GM19099 (cell line): ENCODE measurements around the gene SEMA7A.

Source experiments
- POLR2A ChIP-seq: IDR thresholded peaks from 3 replicates; pipeline ENCODE4 v1.6.1; 2011; ENCODE audit warnings: low read depth; ENCODE audit not compliant: insufficient read length; ENCODE audit errors: extremely low read depth

The SEMA7A gene

DNA sequence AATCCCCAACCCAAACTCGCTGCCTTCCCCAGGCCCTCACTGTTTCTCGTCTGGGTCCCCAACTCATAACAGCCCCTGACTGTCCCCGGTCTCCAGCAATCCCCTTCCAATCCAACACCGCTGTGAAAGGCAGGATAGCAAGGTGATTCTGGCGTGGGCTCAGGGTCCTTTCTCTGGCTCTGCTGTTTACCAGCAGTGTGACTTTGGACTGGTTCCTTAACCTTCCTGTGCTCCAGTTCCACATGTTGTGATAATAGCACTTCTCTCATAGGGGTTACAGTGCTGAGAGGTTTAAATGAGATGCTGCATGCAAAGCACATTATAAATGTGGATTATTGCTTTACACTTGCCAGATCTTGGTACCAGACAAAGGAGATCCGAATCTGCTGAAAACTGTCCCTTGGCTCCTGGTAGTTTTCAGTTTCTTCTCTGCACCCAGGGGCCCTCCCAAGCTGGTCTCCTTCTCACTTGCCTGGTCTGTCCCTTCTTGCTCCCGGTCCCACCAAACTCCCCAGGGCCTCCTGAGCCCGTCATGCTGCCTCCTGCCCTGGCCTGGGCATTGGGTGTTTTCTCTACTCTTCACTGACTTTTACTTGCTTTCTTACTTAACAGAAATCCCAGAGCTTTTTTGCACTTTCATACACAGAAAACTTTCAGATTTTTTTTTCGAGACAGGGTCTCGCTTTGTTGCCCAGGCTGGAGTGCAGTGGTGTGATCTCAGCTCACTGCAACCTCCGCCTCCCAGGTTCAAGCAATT lies 39.5 kb downstream of the SEMA7A start:
- peak; percentile 21 for TF ChIP-seq POLR2A

DNA sequence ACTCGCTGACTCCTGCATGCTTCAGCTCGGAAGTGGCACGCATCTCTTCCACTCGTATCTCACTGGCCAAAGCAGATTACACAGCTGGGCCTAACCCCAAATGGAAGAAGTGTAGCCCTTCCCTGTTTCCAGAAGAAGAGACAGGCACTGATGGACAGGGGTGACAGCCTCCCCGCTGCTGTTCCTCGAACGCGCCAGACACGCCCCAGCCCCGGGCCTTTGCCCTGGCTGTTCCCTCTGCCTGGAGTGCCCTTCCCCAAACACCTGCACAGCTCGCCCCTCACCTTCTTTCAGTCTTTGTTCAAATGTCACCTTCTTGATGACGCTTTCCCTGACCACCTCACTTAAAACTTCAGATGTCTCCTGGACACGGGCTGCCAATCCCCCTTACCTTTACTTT lies 40.3 kb downstream of the SEMA7A start:
- no peak for TF ChIP-seq POLR2A

DNA sequence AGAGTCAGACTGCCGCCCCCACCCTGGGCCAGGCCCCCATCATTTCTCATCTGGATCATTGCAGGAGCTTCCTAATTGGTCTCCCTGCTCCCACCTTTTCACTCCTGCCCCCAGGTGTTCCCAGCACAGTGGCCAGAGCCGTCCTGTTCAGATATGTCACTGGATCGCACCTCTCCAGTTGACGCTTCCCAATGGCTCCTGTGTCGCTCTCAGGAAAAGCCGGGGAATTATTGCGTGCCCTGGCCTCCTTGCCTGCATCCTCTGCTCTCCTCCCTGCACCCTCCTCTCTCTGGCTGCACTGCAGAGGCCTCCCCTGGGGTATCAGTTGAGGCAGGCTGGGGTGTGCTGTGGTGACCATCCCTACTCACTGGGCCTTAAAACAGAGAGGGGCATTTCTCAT lies 40.9 kb downstream of the SEMA7A start:
- no peak for TF ChIP-seq POLR2A

DNA sequence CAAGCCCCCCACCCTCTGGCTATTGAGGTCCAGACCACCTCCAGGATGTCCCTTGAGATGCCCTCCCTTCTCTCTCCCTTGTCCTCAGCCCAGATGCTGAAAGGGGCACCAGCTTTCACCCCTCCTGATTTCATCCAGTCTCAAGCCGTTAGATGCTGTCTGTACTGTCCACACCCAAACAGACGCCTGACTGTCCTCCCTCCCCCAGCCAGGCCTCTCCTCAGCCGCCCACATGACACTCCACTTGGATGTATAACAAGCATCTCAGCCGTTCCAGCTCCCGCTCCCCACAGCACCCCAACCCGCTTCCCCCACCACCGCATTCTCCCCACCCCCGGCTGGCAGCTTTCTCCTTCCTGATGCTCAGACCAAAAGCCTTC lies 41.3 kb downstream of the SEMA7A start:
- TF ChIP-seq POLR2A = no peak

DNA sequence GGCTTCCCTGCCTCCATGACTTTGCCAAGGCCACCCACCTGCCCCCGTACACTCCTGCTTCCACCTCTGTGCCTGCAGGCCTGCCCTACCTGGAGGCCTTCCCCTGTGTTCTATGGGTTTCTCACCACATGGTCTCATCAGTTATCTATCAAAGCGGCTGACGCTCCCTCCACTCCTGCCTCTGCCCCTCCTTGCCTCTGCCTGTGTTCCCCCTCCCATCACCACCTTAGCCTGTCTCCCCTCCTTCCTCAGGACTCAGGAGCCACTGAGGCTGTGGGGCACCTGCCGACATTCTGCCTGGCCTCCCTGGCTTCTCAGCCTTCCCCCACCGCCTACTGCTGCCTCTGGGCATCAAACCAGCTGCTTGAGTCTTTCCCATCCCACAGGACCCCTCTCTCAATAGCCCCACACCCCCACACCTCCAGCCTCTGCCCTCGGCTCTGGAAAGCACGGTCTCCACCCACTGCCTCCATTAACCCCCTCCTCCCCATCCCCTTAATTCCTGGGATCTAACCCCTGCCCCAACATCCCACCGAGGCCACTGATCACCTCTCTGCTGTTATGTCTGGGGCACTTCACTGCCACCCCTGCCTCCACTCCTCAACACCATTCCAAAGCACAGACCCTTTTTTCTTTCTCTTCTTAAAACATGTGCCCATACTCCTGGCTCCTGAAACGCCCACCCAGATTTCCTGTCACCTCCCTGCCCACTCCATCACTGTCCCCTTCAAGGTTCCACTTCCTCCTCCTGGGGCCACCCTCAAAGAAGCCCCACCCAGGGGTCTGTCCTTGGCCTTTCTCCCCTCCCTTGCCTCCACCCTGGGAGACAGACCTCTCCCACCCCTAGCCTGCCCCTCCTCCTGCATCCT lies 41.9 kb downstream of the SEMA7A start:
- no peak for TF ChIP-seq POLR2A

DNA sequence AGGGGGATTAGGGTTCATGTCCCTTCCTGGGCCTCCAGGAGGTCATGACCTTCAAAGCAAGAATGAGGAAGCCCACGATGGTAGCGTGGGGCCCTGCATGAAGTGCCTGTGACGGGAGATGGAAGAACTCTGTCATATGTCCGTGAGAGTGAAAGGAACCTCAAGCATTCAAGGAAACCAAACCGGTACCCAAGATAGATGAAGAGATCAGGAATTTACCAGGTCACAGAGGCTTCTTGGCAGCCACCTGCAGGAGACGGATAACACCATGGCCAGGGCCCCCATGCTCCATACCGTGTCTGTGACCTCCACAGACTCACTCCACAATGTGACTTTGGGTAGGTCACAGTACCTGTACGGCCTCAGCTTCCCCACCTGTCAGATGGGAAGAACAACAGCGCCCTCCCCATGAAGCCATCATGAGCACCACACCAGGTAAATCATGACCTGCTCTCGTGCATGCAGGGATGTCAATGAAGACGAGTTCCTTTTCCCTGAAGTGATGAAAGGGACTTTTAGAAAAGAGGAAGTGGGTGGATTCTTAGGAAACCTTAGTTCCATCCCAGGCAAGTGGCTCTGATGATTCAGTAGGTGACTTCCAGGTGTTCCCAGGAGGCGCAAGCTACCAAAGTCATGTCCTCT lies 43.0 kb downstream of the SEMA7A start:
- no peak for TF ChIP-seq POLR2A

DNA sequence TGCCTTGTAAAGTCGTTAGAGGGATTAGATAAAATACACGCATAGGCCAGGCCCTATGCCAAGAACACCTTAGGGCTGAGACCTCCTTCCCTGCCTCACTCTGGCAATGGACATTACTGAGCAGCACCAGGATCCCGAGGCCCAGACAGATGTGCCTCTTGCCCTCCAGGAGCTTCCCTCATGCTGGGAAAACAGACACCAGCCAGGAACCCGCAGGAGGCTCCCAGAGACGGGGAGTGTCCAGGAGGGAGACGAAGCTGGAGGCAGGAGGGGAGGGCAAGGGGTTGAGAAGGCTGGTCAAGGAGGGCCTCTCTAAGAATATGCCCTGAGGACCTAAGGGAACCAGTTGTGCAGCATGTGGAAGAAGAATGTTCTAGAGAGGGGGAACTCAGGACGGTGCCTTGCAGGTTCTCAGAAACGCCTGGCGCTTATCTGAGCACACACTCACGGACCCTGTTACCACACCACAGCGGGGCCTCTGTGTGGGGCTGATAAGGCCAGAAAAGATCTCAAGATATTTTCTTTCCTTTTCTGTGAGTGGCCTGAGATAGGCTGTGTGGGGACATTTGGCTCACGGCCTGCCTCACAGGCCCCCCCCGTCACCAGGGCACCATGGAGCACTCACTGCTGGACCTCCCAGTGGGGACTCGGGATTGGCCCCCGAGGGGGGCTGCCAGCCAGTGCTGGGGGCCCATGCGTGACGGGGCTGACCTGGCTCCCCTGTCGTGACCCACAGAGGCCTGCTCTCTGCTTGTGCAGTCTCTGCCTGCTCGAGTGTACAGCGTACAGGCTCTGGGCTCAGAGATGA lies 44.3 kb downstream of the SEMA7A start:
- no peak for TF ChIP-seq POLR2A

DNA sequence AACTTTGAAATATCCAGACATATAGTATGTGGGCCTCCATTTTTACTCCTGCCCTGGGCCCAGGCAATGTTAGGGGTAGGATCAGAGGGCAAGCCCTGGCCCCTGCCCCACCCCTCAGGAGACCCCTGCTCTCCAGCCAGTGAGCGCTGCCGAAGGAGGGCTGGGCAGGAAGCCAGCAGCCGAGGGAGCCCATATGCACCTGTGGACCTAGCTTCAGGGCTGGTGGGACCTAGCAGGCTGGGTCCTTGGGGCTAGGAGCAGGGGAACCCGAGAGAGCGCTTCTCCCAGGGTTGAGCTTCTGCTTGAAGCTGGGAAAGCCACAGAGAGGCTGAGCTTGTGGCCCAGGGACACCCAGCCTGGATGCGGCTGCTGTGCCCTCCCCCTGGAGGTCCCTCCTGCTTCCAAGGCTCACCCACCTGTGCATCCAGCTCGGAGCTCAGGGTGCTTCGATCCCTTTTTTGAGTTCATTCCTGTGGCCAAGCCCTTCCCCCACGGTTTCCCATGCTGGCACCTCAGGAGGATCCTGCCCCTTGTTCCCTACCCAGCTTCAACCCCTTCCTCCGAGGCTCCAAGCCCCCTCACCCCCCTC lies 45.3 kb downstream of the SEMA7A start:
- no peak for TF ChIP-seq POLR2A

DNA sequence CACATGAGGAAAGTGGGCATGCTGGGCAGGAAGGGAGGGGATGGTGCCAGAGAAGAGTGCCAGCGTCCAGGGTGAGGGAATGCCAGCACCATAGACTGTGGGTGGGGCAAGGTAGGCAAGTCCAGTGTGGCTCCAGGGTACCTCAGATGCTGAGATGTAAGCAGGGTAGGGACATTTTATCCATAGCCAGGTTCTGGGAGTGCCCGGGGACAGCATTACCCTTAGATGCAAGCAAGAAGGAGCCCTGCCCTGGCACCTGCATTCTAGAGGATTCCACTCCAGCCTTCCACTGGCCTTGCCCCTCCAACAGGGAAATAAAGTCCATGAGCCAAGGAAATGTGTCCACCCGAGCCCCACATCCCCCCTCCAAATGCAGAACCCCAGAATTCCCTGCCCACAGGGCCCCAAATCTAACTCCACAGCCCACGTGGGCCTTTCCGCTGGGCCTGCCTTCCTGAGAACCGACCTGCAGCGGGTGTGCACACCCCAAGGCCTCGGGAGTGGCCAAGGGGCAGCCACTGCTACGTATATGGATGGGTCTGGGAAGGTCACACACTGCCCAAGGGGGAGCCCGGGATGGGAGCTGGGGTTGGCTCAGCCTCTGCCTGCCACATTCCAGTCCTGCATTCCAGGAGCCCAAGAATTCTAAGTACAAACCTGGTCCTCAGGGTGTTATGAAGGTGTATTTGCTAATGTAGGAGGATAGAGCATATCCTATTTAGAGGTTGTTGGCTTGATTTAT lies 46.0 kb downstream of the SEMA7A start:
- TF ChIP-seq POLR2A = no peak

DNA sequence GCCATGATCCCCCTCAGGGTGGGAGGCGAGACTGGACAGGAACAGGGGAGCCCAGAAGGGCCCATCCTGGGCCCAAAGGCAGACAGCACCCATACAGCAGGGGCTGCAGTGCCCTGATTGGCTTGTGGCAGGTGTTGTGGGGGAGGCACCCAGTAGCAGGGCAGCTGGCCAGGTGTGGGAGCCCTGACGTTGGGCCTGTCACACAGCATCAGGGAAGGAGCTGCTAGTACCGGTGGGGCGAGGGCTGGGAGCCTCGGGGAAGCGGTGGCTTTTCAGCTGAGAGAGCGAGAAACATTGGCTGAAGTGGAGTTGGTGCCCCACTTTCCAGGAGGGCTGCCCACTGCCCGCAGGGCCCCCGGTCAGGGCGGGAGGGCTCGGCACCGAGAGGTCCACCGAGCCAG lies 46.6 kb downstream of the SEMA7A start:
- no peak for TF ChIP-seq POLR2A

DNA sequence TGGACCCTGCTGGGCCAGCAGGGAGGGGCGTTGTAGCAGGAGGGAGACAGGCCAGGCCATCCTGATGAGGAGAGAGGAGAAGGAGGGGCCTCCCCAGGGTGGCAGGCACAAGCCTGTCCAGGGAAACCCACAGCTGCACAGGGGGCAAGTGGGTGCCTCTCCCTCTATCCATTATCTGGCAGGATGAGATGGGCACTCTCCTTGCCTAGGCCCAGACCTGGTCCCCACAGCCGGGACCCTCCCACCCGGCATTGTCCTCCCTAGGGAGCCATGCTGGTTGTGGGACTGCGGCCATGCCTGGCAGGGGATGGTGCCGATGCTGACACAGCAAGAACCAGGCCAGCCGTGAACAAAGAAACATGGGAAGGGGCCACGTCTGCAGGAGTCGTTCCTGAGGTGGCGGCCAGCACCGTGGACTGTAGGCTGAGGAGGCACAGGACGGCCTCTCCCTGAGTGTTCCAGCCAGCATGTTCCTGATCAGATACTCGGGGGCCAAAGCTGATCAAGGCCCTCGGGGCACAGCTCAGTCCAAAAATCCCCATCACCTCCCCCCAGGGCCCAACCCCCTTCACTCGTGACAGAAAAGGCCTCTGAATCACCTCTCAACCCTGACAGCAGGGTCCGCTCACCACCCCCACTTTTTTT lies 47.1 kb downstream of the SEMA7A start:
- no peak for TF ChIP-seq POLR2A

DNA sequence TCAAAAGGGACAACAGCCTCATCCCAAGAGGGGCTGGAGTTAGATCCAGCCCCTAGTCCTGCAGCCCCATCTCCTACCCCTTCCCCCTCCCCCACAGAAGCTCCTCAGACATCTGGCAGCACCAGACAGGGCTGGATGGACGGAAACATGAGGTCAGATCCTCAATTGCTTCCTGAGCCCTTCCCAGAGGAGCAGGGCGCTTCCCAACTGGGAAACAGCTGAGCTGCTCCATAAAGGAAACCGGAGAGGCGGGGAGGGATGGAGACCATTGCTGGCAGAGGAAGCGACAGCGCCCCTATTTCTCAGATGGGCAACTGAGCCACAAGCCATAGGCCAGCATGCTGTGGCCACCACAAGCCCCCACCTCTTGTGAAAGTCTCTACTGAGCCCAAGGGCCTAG lies 48.0 kb downstream of the SEMA7A start:
- TF ChIP-seq POLR2A = no peak

DNA sequence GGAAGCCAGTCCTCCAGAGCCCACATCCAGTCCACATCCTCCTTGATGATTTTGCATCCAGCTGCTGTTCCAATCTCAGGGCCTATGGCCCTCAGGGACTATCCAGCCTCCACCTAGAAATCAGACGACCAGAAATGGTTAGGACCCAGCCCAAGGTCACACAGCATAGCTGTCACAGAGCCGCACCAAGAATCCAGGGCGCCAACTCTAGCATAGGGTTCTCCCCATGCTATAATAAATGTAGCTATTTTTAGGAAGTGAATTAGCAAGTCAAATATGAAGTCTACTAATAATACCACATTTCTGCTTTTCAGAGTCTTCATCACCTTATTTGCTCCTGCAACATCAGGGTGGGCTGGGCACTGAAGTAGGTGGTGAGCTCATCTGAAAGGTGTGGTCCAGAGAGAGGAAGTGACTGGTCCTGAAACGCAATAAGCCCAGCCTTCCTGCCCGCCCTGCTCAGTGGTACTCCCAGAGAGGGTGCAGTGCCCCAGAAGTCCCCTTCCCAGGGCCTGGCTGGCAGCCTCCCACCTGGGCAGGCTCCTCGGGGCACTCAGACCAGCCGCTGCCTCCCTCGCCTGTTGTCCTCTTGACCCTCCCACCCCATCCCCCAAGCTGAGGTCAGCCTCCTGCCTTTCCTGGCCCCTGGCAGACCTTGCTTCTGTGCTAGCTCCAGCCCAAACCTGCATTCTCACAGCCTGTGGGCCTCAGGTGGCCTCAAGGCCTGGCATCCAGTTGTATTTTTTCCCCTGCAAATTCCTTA lies 48.7 kb downstream of the SEMA7A start:
- TF ChIP-seq POLR2A = peak; percentile 80
